GM19025 (cell line): ENCODE data around the gene CCNL2.
"Not testable (repeated sequence)": the region's sequence is repeated elsewhere in the genome, so short reads cannot be mapped to it uniquely, and the experiment has no call there.

Source experiments
- ATAC-seq: cut with Tn5 transposase; IDR thresholded peaks from one replicate; pipeline ENCODE4 v1.9.1; 2021; ENCODE audit warnings: mild to moderate bottlenecking, low read depth, moderate library complexity; ENCODE audit not compliant: unreplicated experiment

CCNL2 gene

GRCh38 chr1:1377540-1378205 is 21.5 kb downstream of the CCNL2 start:
- ATAC-seq, result no peak

DNA sequence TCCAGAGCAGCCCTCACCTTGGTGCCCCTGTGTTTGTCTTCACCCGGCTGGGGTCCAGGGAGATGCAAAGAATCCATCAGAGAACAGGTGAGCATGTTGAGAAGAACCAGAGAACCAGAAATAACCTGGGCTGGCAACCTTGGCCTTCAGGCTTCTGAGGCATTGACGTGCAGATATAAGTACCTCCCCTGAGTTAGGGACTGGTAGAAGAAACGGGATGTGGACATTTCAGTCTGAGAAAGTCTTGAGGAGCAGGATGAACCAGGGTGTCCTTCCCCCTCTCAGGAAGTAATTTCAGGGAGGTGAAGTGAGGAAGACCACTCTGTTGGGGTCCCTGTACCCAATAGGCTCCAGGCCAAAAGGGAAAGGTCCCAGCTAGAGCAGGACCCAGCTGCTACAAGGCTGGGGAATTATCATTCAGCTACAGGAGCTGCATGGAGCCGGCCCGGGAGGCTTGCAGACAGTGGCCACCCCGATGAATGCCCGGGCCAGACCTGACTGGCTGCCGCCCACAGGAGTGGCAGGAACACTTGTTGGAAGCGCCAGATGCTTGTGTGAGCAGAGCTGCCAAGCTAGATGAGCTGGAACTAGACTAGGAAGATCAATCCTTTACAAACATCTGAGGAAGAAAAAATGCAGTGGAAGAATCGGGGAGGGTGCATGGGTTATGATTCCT is 22.4 kb downstream of the CCNL2 start:
- no peak for ATAC-seq

DNA sequence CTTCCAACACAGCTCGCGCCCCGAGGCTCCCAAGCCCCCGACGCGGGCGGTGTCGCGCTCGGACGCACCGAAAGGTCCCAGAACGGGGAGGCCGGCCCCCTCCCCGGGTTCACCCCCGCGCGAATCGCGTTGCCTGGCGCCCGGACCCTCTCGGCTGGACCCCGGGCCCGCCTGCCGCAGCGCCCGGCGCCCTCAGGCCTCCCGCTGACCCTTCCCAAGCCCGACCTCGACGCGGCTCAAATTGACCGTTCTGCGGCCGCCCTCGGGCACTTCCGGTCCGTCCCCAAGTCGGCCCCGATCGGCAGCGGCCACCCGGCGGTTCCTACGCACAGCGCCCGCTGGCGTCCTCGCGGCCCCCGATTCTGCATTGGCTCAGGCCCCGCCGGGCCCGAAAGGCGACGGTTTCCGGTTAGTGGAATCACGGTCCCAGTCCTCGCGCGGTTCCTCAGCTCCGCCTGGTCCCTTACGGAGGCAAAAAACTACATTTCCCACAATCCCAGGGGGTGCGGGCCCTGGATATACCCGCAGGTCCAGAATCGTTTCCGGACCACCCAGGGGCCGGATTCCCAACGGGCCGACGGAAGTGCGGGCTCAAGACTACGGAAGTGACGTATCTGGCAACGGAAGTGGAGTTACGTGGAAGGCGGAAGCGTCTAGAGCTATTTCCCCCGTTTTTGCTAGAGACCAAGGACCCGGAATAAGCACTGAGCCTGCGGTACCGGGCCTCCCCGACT is 24.0 kb downstream of the CCNL2 start, which contains the start of gene AURKAIP1:
Gene AURKAIP1, minus strand, starts transcription at position 279 of the 734 bp plus-strand sequence. CDS start 451 bp downstream, outside the sequence.
- peak; percentile 83 for ATAC-seq

DNA sequence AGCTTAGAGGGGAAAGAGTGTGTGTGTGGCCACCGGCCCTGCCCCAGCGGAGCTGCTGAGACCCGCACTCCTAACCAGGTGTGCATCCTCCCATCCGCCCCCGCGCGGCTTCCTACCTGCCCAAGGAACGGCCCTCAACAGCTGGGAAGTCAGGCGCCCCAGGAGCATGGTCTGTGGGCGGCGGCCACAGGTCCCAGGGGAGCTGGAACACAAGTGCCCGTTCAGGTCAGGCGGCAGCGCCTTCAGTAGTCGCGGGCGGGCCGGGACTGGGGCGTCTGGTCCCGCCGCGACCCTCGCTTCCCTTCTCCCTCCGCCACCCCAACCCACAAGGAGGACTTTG is 24.6 kb downstream of the CCNL2 start:
- ATAC-seq, result peak; percentile 6

DNA sequence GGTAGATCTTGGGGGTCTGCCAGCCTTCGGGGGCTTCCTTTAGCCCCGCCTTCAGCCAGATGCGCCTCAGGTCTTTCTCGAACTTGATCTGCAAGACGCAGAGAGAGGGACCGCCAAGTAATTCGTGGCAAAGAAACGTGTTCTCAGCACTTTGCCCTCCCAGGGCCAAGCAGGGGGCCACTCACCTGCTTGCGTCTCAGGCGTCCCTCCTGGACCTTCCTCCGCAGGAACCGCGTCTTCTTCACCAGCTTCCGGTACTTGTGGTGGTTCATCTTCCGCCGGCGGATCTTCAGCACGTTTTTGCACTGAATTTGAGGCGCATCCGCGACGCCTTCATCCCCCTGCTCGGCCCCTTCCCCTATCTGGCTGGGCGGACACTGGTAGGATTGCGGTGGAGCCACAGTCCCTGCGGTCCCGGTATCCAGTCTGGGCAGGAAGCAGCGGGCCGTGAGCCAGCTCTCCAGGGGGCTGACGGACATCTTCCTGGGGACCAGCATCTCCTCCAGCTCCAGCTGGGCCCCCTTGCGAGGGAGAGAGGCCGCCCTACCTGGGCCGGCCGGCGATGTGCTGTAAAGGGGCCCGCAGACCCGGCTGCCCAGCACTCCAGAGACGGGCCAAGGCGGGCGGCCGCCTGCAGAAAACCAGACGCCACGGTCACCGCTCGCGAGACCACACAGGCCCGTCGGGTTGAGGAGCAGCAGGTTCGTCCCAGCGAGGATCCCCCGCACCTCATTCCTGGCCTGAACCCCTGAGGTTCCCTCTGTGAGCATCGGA is 25.1 kb downstream of the CCNL2 start:
- no peak for ATAC-seq

GRCh38 chr1:1373051-1373814 is 25.9 kb downstream of the CCNL2 start:
- ATAC-seq, result no peak

DNA sequence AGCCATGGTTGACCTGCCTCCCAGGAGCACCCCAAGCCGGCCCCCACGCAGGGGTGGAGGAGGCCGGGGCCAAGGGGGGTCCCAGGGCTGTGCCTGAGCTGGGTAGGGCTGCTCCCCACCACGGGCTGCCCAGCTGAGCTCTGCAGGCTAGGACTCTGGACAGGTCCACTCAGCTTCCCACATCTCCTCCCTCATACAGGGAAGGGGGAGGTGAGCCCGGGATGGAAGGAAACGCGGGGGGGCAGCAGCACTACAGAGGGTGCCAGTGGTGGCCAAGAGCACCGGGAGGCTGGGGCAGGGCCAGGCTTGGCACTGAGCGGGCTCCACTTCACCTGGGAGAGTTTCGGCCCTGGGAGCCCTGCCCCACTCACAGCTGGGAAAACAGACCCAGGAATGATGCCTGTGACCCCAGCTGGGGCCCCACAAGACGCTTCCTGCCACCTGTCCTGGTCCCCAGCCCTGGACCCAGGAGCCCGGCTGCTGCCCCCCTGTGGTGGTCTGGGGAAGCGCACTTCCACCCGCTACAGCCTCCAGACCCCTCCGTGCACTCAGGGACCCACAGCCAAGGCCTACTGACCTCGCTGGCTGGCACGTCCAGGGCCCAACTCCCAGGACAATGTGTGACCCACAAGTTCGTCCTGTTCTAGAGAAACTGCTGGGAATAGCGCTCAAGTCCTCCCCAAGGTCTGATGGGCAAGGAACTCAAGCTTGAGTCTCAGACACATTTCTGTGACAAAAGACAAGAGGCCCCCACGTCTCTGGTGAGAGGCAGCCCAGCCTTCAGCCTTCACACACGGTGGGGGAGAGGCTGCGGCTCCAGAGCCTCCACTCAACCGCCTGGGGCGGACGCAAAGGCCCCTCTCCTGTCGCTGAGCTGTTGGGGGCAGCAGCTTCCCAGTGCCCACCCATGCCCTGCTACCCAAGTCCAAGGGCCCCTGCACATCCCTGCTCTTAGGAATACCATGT is 27.1 kb downstream of the CCNL2 start:
- no peak for ATAC-seq

DNA sequence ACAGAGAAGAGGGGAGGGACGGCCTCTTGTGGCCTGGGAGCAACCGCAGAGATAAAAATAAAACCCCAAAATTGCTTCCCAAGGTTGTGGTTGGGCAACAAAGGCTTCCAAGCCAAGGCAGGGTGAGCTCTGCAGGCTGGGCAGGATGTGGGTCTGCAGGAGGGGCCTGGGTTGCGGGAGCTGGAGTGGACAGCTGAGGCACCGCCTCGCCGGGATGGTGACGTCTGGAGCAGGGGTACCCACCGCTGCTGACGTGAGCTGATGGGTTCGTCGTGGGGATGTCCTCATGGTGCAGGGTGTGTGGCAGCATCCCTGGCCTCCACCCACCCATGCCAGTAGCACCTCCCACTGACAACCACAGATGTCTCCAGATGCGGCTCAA is 27.8 kb downstream of the CCNL2 start:
- ATAC-seq, result no peak

- no peak for ATAC-seq
Measured at GRCh38 chr1:1370771-1371300, 28.3 kb downstream of the CCNL2 start.

- not testable (repeated sequence) for ATAC-seq
Measured at GRCh38 chr1:1370094-1370493, 29.0 kb downstream of the CCNL2 start.

- ATAC-seq, result no peak
Measured at GRCh38 chr1:1367315-1367714, 31.8 kb downstream of the CCNL2 start.

DNA sequence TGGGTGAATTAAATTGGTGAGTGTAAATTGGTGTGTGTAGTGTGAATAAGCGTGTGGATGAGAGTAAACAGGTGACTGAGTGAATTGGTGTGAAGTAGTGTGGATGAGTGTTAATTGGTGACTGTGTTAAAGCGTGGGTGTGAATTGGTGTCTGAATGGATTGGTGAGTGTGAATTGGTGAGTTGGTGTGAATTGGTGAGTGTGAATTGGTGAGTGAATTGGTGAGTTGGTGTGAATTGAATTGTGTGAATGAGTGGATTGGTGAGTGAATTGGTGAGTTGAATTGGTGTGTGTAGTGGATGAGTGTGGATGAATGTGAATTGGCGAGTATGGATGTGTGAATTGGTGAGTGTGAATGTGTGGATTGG is 32.5 kb downstream of the CCNL2 start:
- ATAC-seq, result no peak

GRCh38 chr1:1365875-1366698 is 33.0 kb downstream of the CCNL2 start:
- ATAC-seq, result no peak

DNA sequence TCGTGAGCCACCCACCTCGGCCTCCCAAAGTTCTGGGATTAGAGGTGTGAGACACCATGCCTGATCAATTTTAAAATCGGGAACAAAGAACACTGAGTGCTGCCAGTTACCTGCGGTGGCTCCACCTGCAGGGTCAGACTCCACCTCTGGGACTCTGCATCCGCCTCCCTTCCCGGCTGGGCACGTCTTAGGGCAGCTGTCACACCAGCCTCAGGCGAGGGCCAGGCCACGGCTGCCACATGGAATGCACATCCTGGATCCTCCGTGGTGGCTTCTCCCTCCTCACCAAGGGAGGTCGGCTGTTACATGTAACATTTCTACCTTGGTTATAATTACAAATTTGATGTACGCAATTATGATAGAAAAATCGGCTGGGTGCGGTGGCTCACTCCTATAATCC is 34.9 kb downstream of the CCNL2 start:
- ATAC-seq, result no peak

- ATAC-seq, result no peak
Measured at GRCh38 chr1:1361982-1362423, 37.1 kb downstream of the CCNL2 start.

GRCh38 chr1:1361233-1361981 is 37.7 kb downstream of the CCNL2 start:
- no peak for ATAC-seq

DNA sequence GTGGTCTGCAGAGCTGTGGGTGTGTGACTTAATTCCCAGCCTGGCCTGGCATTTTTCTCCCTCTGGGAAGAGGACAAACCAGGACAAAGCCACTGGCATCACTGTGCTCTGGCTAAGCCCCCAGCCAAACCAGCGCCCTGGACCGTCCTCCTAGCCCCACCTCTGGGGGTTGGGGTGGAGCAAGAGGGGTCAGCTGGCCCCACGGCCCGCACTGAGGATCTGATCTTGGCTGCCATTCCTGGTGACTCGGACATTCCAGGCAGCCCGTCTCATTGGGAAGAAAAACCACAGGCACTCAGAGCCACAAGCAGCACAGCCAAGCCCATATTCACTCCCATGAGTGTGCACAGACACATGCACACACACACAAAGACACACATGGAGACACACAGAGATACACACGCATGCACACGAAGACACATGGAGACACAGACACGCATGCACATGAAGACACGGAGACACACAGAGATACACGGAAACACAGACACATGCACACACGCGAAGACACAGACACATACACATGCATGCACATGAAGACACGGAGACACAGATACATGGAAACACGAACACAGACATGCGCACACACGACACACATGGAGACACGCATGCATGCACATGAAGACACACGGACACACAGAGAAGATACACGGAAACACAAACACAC is 38.5 kb downstream of the CCNL2 start:
- ATAC-seq, result no peak
